AG20443 (cell line): ENCODE results near the gene DRGX.

ENCODE experiments used
- DNase-seq: peaks from one replicate; pipeline ENCODE4 v3.0.0; 2012; ENCODE audit warnings: low spot score, mixed read lengths

Gene DRGX

GRCh38 chr10:49338604-49339003, 57.3 kb downstream of the DRGX start:
- DNase-seq, result no peak

DNA sequence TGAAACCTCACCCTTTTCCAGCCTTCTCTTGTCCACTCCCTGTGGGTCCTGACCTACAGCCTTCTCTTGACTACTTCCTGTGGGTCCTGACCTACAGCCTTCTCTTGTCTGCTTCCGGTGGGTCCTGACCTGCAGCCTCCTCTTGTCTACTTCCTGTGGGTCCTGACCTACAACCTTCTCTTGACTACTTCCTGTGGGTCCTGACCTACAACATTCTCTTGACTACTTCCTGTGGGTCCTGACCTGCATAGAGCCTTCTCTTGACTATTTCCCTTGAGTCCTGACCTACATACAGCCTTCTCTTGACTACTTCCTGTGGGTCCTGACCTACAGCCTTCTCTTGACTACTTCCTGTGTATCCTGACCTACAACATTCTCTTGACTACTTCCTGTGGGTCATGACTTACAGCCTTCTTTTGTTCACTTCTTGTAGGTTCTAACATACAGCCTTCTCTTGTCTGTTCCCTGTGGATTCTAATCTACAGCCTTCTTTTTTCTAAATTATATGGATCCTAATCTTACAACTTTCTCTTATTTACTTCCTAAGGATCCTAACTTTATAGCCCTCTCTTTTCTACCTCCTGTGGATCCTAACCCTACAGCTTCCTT, 60.4 kb downstream of the DRGX start:
- no peak for DNase-seq

- DNase-seq, result no peak
Measured at GRCh38 chr10:49334964-49335363, 60.9 kb downstream of the DRGX start.

GRCh38 chr10:49333192-49333591, 62.7 kb downstream of the DRGX start:
- no peak for DNase-seq

DNA sequence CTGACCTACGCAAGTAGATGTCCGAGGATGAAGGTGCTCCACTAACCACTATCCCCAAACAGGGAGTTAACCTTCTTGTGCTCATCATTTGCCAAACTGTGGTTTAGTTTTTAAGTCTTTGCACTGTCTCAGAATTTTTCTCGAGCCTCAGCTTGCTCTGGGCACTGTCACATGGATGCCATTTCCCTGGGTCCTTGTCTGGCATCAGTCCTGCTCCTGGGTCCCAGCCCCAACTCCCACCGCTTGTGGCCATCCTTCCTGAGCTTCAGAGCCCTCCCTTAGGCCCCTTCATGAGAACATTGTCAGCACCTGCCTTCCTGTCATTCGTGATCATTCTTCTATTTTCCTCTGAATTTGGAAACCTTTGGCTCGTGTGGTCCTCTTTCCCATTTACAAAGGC, 63.1 kb downstream of the DRGX start:
- DNase-seq, result no peak

- DNase-seq, result no peak
Measured at GRCh38 chr10:49332333-49332732, 63.6 kb downstream of the DRGX start.

GRCh38 chr10:49331431-49331830, 64.5 kb downstream of the DRGX start:
- no peak for DNase-seq

GRCh38 chr10:49330127-49330665, 65.7 kb downstream of the DRGX start:
- DNase-seq, result no peak

- DNase-seq, result no peak
Measured at GRCh38 chr10:49329146-49329505, 66.8 kb downstream of the DRGX start.

DNA sequence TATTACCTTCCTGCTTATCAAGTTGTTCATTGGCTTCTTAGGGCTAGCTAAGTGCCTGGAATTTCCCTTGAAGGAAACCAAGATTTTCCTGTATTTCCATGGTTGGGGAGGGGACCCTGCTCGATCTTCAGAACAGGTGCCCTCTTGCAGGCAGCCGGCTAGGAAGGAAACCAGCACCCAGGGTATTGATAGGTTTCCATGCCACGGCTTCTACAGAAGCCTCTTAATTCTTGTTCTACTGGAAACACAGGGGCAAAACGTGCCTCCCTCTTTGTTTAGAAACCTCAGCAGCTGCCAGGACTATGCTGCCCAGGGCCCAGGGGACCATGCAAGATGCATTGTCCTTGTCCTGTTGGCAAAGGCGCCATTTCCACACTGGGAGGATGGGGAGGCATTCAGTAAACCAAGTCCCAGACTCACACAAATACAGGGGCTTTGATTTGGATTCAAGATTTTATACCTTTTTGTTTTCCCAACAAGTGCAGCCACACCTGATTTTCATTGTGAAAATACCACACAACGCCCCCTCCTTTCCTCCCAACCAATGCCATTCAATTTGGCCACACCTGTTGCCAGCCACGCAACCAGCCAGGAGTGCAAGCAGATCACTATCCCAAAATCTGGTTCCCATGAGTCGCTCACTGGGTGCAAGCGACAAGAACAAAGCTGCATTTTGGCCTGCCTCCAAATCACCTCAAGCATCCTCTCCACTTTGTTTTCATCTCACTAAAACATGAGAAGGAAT, 67.3 kb downstream of the DRGX start:
- no peak for DNase-seq

DNA sequence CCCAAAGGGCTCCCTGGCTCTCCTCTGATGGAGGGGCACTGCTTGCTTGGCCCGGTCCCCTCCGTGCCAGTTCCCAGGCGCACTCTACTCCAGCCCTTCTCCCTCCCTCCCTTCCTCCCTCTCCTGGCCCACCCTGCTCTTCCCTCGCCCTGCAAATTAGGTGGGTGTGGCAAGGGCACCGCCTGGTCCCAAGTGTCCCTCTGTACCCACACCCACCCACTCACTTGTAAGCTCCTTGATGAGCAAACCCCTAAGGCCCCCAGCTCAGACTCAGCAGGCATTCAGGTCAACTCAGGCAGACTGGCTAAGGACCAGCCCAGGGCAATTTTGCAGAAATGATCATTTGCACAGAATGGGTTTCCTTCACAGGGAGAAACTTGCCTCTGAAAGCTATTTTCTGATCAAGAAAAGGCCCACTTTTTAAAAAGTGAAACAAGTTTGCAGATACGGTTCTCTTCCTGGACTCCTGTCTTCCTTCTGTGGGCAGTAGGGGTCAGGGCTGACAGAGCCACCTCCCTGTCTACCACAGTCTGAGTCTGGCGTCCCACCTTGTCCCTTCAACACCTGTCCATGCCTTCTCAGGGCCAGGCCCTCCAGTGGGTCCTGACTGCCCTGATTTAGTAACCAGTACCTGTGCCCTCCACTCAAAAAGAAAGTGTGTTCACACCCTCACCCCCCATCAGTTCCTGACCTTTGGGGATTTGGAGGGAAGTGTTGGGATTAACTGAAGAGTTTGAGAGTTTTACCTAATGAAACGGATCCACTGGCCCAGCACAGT, 68.7 kb downstream of the DRGX start:
- DNase-seq, result no peak

- DNase-seq, result no peak
Measured at GRCh38 chr10:49325916-49326783, 69.7 kb downstream of the DRGX start.

GRCh38 chr10:49325131-49325915, 70.6 kb downstream of the DRGX start:
- DNase-seq, result no peak

- DNase-seq, result no peak
Measured at GRCh38 chr10:49324711-49325110, 71.2 kb downstream of the DRGX start.

GRCh38 chr10:49323896-49324270, 72.0 kb downstream of the DRGX start:
- no peak for DNase-seq

GRCh38 chr10:49323171-49323895, 72.6 kb downstream of the DRGX start:
- no peak for DNase-seq

- DNase-seq, result no peak
Measured at GRCh38 chr10:49322371-49323170, 73.3 kb downstream of the DRGX start.

DNA sequence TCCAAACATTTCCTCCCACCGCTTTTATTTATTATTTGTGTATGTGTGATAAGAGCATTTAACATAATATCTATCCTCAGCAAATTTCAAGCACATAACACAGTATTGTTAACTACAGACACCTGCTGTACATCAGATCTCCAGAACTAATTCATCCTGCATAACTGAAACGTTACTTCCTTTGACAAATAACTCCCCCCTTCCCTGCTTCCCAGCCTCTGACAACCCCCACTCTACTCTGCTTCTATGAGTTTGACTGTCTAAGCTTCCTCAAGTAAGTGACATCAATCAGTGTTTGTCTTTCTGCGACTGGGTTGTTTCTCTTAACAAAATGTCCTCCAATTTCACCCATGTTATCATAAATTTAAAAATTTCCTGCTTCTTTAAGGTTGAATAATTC, 74.9 kb downstream of the DRGX start:
- DNase-seq, result no peak

GRCh38 chr10:49320191-49320590, 75.7 kb downstream of the DRGX start:
- DNase-seq, result no peak

- no peak for DNase-seq
Measured at GRCh38 chr10:49319206-49319605, 76.7 kb downstream of the DRGX start.
